LNCAP (cell line): ENCODE measurements around the gene F11.

Source experiments
- TF ChIP-seq, protein P1 (sequence below): fragments of 450-650 bp; IDR thresholded peaks from 2 replicates; pipeline ENCODE4 v1.5.1; 2017; ENCODE audit warnings: mild to moderate bottlenecking

Gene F11

DNA sequence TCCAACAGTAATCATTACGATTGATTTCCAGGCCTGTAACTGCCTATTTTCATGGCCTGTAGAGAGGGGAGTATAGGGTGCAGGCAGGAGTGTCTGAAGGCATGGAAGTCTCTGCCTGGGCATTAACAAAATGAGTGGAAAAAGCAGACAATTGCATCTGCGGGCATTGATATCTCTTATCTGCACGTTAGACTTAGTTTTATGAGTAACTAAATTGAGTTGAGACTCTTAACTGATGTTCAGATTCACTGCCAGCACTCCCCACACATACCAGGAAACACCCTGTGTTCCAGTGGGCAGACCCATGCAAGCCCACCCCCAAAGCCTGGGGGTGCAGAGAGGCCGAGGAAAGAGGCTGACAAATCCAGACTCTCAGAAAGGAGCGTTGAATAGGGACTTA lies 33.3 kb downstream of the F11 start:
- TF ChIP-seq, protein P1, sequence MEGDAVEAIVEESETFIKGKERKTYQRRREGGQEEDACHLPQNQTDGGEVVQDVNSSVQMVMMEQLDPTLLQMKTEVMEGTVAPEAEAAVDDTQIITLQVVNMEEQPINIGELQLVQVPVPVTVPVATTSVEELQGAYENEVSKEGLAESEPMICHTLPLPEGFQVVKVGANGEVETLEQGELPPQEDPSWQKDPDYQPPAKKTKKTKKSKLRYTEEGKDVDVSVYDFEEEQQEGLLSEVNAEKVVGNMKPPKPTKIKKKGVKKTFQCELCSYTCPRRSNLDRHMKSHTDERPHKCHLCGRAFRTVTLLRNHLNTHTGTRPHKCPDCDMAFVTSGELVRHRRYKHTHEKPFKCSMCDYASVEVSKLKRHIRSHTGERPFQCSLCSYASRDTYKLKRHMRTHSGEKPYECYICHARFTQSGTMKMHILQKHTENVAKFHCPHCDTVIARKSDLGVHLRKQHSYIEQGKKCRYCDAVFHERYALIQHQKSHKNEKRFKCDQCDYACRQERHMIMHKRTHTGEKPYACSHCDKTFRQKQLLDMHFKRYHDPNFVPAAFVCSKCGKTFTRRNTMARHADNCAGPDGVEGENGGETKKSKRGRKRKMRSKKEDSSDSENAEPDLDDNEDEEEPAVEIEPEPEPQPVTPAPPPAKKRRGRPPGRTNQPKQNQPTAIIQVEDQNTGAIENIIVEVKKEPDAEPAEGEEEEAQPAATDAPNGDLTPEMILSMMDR = no peak

DNA sequence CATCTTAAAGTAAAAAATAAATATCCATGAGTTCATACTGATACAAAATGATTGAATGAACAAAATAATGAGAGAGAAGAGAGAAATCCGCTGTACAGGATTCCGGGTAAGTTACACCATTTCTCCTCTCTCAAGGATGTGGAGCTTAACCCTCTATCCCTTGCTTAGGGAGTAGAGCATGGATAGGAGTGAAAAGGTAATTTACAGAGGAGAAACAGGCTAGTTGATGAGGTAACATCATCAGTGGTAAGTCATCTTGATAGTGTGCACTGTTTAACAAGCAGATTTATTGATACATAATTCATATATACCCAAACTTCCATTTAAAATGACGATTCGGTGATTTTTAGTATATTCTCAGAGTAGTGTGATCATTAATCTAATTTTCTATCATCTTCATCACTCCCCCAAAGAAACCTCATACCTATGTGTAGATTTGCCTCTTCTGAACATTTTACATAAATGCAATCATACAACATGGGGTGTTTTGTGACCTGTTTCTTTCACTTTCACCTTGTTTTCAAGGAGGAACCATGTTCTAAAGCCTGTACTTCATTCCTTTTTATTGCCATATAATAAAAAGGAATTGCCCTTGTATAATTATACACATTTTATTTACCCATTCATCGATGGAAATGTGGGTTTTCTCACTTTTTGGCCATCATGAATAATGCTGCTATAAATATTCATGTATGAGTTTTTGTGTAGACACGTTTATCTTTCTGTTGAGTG lies 34.8 kb downstream of the F11 start:
- TF ChIP-seq, protein P1 = no peak

- TF ChIP-seq, protein P1 = no peak
Observed at GRCh38 chr4:186304216-186304615, 38.2 kb downstream of the F11 start.

DNA sequence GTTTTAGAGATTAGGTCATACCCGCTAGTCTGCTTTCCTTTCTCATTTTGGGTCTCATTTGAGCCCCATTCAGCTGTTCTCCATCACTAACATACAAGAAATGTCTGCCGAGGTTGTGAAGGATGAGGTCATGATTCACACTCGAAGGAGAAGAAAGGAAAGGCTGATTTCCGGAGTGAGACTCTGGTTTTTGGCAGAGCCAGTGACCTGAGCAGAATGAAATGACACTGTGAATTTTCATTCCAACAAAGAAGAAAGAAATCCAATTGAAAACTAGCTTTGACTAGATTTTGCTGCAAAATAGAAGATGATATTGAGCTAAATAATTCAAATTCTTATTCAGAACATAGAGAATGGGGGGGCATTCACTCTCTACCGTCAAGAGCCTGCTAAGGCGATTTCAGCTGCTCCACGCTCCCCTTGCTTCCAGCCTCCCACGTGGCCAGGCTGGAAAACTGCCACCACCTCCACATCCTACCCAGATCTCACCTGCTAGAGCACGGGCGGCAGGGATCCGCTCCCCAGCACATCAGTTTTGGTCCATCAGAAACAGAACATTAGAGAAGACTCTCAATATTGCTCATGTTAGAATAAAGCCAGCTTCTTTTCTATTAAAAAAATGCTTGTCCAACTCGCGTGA lies 39.0 kb downstream of the F11 start:
- TF ChIP-seq, protein P1 = no peak

DNA sequence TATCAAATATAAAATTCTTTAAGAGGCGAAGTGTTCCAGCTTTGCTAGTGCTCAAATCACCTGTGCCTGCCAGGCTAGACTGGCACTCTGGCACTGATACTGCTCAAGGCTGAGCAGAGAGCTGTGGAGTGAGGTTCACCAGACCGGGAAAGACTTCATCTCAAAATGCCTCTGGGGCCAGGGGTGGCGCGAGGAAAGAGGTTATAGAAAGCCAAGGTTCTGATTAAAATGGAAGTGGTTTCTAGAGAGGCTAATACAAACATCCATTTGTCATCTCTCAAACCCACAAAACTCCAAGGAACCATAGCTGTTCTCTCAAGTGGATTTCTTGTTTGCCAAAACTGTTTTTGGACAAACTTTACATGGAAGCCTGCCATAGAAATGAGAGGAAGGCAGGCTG lies 41.5 kb downstream of the F11 start:
- TF ChIP-seq, protein P1 = no peak

DNA sequence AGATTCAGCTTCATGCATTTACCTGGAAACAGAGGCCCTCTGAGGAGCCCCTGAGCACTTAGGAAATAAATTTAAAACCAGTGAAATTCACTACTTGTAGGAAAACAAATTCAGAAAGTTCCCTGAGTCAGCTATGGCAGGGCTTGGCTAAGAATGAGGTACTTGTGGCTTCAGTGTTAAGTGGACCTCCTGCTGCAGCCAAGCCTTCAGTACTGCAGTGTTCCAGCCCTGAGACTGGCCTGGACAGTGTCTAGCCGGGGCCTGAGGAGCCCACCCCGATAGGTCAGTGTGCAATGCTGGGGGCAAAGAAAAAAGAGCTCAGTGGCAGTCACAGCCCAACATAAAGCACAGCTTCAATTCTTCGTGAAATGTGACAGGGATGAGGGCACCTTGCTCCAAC lies 41.9 kb downstream of the F11 start:
- TF ChIP-seq, protein P1 = no peak

- TF ChIP-seq, protein P1 = no peak
Observed at GRCh38 chr4:186318481-186318880, 52.5 kb downstream of the F11 start.
